Activated naive CD8-positive, alpha-beta T cell treated with anti-CD3 and anti-CD28 coated beads, Interleukin-2, amount 50 U/mL, for 24 hours (primary cell): ENCODE results near the gene TAL1.

Source experiments
- ATAC-seq: fragments of 150-1000 bp; cut with Tn5 transposase; one replicate; pipeline ENCODE4 v1.10.0; 2021
- DNase-seq: peaks from one replicate; pipeline ENCODE4 v3.0.0; 2021
- H3K27ac Mint-ChIP-seq: one replicate; pipeline ENCODE4 v1.8.0; 2021; ENCODE audit warnings: mild to moderate bottlenecking, mixed read lengths
- H3K27me3 Mint-ChIP-seq: one replicate; pipeline ENCODE4 v1.8.0; 2021; ENCODE audit warnings: mixed read lengths
- H3K36me3 Mint-ChIP-seq: one replicate; pipeline ENCODE4 v1.8.0; 2021; ENCODE audit warnings: low read depth, mixed read lengths
- H3K4me1 Mint-ChIP-seq: one replicate; pipeline ENCODE4 v1.8.0; 2021; ENCODE audit warnings: mixed read lengths
- H3K4me3 Mint-ChIP-seq: one replicate; pipeline ENCODE4 v1.8.0; 2021; ENCODE audit warnings: mild to moderate bottlenecking, moderate library complexity, mixed read lengths
- H3K9me3 Mint-ChIP-seq: one replicate; pipeline ENCODE4 v1.8.0; 2021; ENCODE audit warnings: mixed read lengths

The TAL1 gene

GRCh38 chr1:47181095-47181954, 50.7 kb downstream of the TAL1 start:
- no peaks in the 10 kb centered on the region for H3K36me3 Mint-ChIP-seq
- H3K9me3 Mint-ChIP-seq, result no peaks in the 10 kb centered on the region
- H3K4me1 Mint-ChIP-seq, result peaks cover 6% of the 10 kb centered on the region
- no peak overlapping the region for H3K4me3 Mint-ChIP-seq
- DNase-seq, result no peak
- H3K27me3 Mint-ChIP-seq, result peaks cover 37% of the 10 kb centered on the region
- ATAC-seq, result no peak
- no peak overlapping the region for H3K27ac Mint-ChIP-seq

GRCh38 chr1:47180603-47181094, 51.4 kb downstream of the TAL1 start:
- Mint-ChIP-seq H3K36me3 (no peaks in the 10 kb centered on the region), H3K4me3 (no peak overlapping the region), H3K4me1 (peaks cover 6% of the 10 kb centered on the region), H3K27ac (no peak overlapping the region), H3K27me3 (peaks cover 44% of the 10 kb centered on the region), H3K9me3 (no peaks in the 10 kb centered on the region)
- DNase-seq (no peak), ATAC-seq (no peak)

GRCh38 chr1:47179988-47180563, 51.9 kb downstream of the TAL1 start:
- H3K4me1 Mint-ChIP-seq, result peaks cover 6% of the 10 kb centered on the region
- no peak for DNase-seq
- no peak for ATAC-seq
- H3K4me3 Mint-ChIP-seq, result no peak overlapping the region
- no peaks in the 10 kb centered on the region for H3K36me3 Mint-ChIP-seq
- H3K27me3 Mint-ChIP-seq, result peaks cover 46% of the 10 kb centered on the region
- no peaks in the 10 kb centered on the region for H3K9me3 Mint-ChIP-seq
- no peak overlapping the region for H3K27ac Mint-ChIP-seq

GRCh38 chr1:47179017-47179987, 52.7 kb downstream of the TAL1 start:
- no peaks in the 10 kb centered on the region for H3K36me3 Mint-ChIP-seq
- peak; percentile 77 for ATAC-seq
- peak overlapping the region; percentile 40 for H3K27ac Mint-ChIP-seq
- peaks cover 6% of the 10 kb centered on the region for H3K4me1 Mint-ChIP-seq
- H3K9me3 Mint-ChIP-seq, result no peaks in the 10 kb centered on the region
- peak; percentile 86 for DNase-seq
- peak overlapping the region; percentile 69 for H3K4me3 Mint-ChIP-seq
- peaks cover 51% of the 10 kb centered on the region for H3K27me3 Mint-ChIP-seq

- no peak overlapping the region for H3K27ac Mint-ChIP-seq
- H3K9me3 Mint-ChIP-seq, result no peaks in the 10 kb centered on the region
- DNase-seq (no peak), ATAC-seq (no peak)
- H3K27me3 Mint-ChIP-seq, result peaks cover 54% of the 10 kb centered on the region
- H3K4me3 Mint-ChIP-seq, result no peak overlapping the region
- H3K36me3 Mint-ChIP-seq, result no peaks in the 10 kb centered on the region
- H3K4me1 Mint-ChIP-seq, result peaks cover 6% of the 10 kb centered on the region
These were observed 53.4 kb downstream of the TAL1 start for GRCh38 chr1:47178654-47179016.

- Mint-ChIP-seq H3K27me3 (peaks cover 56% of the 10 kb centered on the region), H3K27ac (no peak overlapping the region), H3K4me1 (peaks cover 6% of the 10 kb centered on the region), H3K9me3 (no peaks in the 10 kb centered on the region), H3K4me3 (no peak overlapping the region), H3K36me3 (no peaks in the 10 kb centered on the region)
- no peak for DNase-seq
- ATAC-seq, result no peak
These were observed 54.0 kb downstream of the TAL1 start for GRCh38 chr1:47178020-47178419.

- no peaks in the 10 kb centered on the region for H3K9me3 Mint-ChIP-seq
- no peaks in the 10 kb centered on the region for H3K36me3 Mint-ChIP-seq
- peaks cover 6% of the 10 kb centered on the region for H3K4me1 Mint-ChIP-seq
- H3K27ac Mint-ChIP-seq, result no peak overlapping the region
- DNase-seq (peak; percentile 49), ATAC-seq (peak; percentile 20)
- no peak overlapping the region for H3K4me3 Mint-ChIP-seq
- peaks cover 44% of the 10 kb centered on the region for H3K27me3 Mint-ChIP-seq
These were observed 56.6 kb downstream of the TAL1 start for GRCh38 chr1:47175227-47175934.

GRCh38 chr1:47174656-47175020, 57.4 kb downstream of the TAL1 start:
- Mint-ChIP-seq H3K27ac (no peak overlapping the region), H3K4me3 (no peak overlapping the region), H3K9me3 (no peaks in the 10 kb centered on the region), H3K36me3 (no peaks in the 10 kb centered on the region), H3K27me3 (peaks cover 39% of the 10 kb centered on the region), H3K4me1 (peaks cover 5% of the 10 kb centered on the region)
- DNase-seq (no peak), ATAC-seq (no peak)

- no peaks in the 10 kb centered on the region for H3K4me1 Mint-ChIP-seq
- no peak for DNase-seq
- H3K36me3 Mint-ChIP-seq, result no peaks in the 10 kb centered on the region
- H3K27ac Mint-ChIP-seq, result no peak overlapping the region
- peaks cover 36% of the 10 kb centered on the region for H3K27me3 Mint-ChIP-seq
- no peak for ATAC-seq
- no peak overlapping the region for H3K4me3 Mint-ChIP-seq
- H3K9me3 Mint-ChIP-seq, result no peaks in the 10 kb centered on the region
These were observed 59.2 kb downstream of the TAL1 start for GRCh38 chr1:47172782-47173181.
